Measurements from ENCODE around the gene NCAM1.

The NCAM1 gene

DNA sequence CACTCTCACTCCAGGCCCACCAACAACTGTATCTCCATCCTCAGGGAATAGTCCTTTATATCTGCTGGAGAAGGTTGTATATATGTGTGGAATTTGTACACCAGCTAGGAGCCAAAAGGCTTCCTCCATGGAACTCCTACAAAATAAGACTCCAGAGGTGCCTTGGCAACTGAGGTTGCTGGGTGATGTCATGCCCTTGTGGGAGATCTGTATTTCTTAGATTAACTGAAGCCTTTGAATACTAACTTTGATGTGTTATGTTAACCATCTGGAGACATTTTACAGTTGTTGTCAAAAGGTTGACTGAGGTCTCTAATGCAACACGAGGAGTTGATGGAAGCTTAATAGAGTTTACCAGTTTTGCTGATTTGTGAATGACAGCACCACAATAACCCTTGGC lies 213.7 kb downstream of the NCAM1 start:
- DNase-seq = peak; percentile 29

GRCh38 chr11:113176599-113177360 lies 215.6 kb downstream of the NCAM1 start:
- peak; percentile 89 for DNase-seq

GRCh38 chr11:113177671-113178070 lies 216.5 kb downstream of the NCAM1 start:
- DNase-seq = no peak

GRCh38 chr11:113178381-113179070 lies 217.3 kb downstream of the NCAM1 start:
- DNase-seq = no peak

GRCh38 chr11:113179181-113179704 lies 218.0 kb downstream of the NCAM1 start:
- DNase-seq = no peak

DNA sequence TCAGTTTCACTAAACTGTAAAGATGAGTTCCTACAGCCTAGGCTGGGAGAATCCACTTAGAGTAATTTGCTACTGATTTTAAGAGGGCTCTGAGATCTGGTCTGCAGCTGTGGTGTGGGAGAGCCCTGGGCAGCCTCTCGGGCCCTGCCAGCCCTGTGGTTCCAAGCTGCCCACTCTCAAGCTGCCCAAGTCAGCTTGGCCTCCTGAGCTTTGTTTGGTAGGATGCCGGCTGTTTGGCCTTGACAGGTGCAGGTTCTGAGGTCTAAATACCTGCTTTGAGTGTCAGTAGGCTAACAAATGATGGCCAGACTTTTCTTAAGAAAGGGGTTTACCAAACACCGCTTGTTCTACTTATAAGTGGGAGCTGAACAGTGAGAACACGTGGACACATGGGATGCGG lies 219.9 kb downstream of the NCAM1 start:
- DNase-seq = no peak

GRCh38 chr11:113182288-113182687 lies 221.1 kb downstream of the NCAM1 start:
- DNase-seq = no peak

DNA sequence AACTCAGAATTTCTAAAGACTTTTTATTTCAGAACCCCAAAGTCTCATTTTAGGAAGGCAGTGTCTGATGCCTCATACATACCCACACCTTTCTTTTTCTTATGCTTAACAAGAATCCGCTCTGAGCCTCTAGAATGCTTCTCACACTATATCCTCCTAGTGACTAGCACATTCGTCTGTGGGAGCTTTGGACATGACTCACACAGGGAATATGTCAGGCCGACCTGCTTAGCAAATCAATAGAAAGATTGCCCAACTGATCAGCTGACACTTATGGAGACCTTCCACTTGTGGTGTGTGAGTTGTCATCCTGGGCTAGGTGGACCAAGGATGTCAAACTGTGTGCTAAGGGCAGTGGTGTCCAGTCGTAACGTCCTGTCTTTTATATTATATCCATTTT lies 223.3 kb downstream of the NCAM1 start:
- DNase-seq = peak; percentile 82

DNA sequence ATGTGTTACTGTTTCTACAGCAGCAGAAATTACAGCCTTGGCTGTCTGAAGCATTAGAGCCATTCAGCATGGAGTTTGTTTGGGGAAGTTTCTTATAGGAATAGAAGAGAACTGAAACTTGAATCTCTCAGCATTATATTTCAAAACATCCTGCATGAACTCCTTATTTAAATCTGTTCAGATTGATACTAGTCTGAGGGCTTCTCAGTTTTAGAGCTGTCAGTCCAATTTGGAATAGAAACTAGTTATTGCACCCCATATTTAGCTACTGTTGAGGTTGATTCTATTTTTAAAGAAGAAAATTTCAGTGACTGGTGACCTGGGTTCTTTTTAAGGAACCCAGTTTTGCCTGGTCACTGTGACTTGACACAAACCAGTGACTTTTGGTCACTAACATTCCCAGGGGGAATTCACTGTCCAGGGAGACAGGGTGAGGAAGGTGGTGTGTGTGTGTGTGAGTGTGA lies 227.2 kb downstream of the NCAM1 start:
- no peak for DNase-seq

DNA sequence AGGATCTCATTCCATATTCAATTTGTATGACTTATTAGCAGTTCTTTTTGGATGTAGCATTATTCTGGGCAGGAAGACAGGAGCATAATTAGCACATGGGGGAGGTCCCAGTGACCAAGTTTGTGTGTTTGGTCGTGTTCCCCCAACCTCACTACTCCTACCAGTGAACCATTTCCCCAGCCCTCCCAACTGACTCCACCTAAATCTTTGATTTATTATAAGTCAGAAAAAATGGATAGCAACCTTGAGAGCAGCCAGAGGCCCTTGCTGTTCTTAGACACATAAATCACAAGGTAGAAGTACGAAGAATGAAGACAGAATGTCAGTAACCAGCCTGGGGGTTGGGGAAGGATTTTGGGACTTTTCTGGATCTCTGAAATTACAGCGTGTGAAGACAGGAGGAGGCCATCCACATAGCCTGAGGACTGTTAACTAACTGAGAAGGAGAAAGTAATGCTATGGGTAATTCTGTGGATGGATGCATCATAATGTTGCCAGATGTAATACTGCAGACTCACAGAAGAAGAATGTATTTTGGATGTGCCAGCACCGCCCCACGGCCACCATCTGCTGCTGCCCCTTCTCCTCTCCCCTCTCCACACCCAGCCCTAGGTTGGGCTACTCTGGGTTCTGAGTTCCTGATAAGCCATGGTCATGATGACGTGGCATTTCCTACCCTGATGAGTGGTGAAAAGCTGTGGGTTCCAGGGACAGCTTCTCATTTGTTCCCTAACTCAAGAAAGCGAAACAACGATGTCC lies 228.9 kb downstream of the NCAM1 start:
- DNase-seq = peak; percentile 93

DNA sequence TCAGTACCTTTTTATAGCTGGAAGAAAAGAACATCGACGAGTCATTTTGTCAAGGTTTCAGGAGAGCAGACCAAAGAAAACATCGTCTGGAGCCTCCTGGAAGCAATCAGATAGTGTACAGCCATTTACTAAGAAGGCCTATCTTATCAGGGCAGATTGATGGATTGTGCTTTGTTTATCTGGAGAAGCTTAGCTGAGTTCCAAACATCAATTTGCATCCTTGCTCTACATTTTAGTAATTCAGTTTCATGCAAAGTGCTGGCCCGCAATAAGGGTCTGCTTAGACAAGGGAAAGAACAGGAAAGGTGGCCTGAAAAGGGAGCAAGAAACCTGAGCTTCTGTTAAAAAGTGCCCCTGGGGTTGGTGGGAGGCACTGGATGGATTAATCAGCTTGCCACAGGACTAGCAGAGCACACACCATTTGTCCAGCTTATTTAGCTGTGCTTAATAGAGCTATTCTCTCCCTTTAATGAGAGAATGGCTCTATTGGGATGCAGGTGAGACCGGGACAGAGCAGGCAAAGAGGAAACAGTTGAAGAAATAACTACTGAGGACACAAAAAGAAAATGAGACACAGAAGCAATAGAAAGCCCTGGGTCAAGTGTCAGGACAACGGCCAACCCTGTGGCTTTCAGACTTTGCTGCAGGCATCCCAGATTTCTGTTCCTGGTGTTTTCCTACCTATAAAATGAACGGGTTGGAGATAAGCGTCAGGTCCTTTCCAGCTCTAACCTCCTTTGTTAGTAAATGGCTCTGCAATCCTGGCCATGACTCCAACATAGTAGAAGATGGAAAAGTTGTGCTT lies 231.1 kb downstream of the NCAM1 start:
- no peak for DNase-seq

DNA sequence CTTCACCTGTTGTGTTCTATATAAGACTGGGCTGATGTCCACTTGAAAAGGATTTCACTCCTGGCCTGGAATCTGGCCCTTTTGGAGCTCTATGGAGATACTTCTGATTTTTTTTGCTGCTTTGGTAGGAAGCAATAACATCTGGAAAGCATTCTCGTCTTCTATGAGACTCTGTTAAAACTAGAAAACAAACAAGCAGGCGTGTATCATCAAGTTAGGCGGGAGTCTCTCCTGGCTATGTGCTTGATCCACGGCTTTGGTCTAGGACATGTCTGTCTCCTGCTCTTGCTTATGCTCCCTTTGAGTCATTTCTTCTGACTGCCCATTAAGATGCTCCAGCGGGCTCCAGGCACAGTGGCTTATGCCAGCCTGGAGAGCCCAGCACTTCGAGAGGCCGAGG lies 231.8 kb downstream of the NCAM1 start:
- no peak for DNase-seq

GRCh38 chr11:113193946-113194345 lies 232.7 kb downstream of the NCAM1 start:
- DNase-seq = no peak

GRCh38 chr11:113195728-113196127 lies 234.5 kb downstream of the NCAM1 start:
- no peak for DNase-seq

DNA sequence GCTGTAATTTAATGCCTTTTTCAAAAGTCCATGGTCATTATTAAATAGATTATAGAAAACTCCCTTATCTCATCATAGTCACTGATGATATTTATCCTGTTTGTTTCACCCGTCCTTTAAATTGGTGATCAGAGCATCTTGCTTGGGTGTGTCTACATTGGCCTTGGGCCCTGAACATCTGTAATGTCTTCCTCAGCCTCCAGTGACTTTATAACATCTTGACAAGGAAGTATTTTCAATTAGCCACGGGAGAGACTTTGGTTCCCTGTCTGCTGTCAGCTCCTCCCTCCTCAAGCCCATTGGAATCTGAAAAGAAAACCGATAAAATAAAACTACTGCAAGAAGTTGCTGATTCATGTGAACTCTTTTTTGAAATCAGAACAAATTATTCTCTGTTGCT lies 236.2 kb downstream of the NCAM1 start:
- no peak for DNase-seq

GRCh38 chr11:113198972-113199661 lies 237.9 kb downstream of the NCAM1 start:
- no peak for DNase-seq

GRCh38 chr11:113199866-113200265 lies 238.6 kb downstream of the NCAM1 start:
- no peak for DNase-seq

GRCh38 chr11:113201054-113201818 lies 240.0 kb downstream of the NCAM1 start:
- DNase-seq = no peak

DNA sequence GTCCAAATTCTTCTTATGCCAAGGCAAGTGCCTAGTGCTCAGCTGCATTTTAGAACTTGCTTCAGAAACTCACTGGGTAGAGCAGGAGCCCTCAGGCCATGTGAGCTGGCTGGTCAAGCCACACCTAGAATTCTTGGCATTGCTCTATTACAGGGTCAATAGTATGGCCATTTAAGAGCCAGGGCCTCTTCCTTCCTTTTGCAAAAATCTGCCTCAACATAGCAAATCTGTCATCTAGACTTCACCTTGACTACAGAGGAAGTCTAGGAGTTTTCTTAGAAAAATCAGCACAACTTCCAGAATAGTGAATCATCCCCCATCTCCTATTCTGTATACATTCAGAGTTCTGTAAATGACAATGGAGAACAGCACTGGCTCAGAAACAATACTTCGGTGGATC lies 241.2 kb downstream of the NCAM1 start:
- DNase-seq = no peak

- no peak for DNase-seq
Measured at GRCh38 chr11:113203141-113203753, 242.0 kb downstream of the NCAM1 start.

Measured in fibroblast of skin of scalp (primary cell).